SIG-M5 treated with dmso at 0.1 percent for 504 hours (cell line): ENCODE results near the gene FOXP1.

Source experiments
- DNase-seq: peaks from one replicate; lab custom pipeline; 2025; ENCODE audit not compliant: unreplicated experiment; lab: John Stamatoyannopoulos, UW

The FOXP1 gene

DNA sequence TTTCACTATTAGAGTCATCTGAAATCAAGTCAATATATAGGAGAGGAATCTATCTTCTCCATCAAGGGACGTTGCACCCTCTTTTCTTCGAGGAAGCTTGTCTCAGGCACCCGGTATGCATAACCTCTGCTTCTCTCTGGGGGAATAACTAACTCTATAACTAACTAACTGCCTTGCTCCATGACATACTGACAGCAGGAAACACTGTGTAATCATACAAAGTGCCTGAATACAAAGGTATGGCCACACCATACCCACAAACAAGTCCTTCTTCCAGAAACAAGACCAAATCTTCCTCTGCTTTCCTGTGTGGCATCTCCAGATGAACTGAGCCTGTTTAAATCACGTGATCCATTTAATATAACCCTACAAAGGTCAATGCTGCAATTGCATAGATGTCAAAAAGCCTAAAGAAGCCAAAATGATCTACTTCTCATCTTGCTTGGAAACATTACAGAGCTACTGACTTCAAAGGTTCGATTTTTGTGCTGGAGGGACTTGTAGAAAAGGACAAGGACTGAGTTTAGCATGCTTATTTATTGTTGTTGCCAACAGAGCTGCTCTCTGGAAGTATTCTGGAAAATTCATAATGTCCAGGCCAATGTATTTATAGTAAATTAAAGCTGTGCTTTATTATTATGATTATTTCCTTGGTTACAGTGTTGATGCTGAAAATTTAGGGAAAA, 380.5 kb downstream of the FOXP1 start:
- no peak for DNase-seq

DNA sequence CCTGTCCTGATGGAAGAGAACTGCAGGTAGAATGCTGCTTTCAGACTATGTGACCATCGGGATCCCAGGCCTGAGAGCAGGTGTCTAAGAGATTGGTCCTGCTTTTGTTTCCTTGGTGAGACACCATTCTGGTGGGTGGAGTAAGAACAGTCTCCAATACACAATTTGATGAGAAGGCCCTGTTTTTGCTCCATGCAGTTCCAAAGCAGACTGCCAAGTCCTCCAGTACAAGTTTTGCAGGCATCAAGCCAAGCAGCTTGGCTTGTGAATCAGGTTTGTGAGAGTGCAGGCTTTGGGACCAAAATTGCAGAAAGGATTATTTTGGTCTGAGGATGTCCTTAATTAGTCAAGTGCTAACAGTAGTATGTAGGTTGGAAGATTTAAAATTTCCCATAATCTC, 381.6 kb downstream of the FOXP1 start:
- DNase-seq: no peak

DNA sequence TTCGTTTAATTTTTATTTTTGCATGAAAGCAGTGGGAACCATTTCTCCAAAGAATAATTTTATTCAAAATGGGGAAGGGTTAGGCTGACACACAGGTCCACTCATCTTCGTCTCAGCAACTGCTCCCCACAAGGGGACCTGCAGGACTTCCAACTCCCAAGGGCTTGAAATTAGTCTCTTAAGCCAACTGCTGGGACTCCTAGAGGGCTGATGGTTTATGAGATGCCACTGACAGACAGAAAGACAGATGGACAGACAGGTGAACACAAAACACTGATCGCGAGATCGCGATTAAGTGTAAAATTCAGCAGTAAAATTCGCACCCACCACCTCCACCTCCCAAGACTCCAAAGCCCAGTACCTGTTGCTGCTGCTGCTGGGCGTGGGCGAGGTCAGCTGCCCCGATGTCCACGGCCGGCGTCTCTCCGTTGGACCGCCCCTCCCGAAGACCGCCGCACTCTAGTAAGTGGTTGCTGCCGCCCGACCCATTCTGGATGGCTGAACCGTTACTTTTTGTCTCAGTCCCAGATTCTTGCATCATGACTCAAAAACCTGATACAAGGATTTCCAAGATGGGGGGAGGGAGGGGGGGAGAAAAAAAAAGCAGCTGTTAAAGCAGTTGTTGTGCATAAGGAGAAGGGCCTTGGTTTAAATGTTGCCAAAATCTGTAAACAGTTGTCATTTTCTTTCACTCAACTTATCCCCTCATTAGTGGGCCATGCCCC, 385.5 kb downstream of the FOXP1 start:
- no peak for DNase-seq

DNA sequence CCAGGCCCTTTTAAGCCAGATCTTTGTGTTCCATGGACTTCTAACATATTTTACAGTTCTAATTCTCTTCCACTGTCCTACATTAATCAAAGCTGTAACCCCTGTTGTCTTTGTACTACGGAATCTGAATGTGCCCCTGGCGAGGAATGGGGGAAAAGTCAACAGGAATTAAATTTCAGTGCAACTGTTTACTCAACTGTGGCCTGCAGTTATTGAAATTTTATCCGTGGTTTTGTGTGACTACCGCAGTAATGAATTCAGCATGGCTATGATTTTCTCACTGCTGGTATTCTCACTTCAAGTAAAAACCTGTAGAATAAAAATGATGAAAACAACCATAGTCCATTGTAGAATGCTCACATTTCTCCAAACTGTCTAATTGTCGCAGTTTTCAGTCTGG, 388.0 kb downstream of the FOXP1 start:
- DNase-seq: no peak

DNA sequence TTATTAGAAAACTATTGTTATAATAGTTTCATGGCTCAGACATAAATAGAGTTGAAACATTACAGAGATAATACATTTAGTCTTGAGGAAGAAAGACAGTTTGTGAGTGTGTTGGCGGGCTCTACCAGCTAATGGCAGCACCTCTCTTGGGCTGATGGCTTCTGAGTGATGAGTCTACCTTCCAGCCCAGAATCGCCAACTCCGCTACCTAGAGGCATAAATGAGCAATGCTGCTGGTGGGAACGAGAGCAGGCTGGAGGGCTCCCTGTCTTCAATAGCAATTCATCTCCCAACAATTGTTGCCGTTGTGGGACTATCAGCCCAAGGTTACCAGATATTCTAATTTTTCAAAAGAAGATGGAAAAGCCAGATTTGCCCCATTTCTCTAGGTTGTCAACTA, 388.7 kb downstream of the FOXP1 start:
- no peak for DNase-seq

DNA sequence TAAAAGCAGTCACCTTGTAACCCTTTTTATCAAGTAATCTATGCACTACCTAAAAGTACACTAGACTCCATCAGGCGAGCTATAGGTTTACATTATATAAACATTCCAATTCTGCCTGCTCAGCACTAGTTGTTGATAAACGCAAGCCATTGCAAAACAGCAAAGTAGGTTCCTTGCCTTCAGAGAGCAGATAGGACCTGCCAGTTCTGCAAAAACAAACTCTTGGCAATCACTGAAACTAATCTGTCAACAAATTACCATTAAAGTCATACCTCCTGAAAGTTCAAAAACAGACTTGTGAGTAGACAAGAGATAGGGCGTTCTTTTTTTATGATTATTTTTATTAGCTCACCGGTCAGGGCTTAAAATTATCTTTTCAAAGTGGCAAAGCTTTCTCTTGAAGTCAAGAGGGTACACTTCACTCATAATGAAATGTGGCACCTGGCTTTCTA, 392.5 kb downstream of the FOXP1 start:
- no peak for DNase-seq

DNA sequence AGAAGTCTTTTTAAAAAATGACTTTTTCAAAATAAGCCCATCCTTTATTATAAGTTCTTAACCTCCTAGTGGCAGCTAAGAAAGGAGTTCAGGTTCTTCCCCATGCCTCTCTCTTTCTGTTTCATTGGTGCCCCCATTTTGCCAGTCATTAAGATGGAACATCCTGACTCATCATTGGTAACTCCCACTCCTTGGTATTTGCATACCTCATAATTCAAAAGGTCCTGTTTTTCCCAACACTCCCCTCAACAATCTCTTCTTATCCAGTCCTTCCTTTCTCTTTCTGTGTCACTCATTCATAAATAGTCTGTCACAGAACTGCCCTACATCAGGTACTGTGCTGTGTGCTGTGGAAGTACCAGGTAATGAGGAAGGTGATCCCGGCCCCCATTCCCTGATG, 394.0 kb downstream of the FOXP1 start:
- no peak for DNase-seq

DNA sequence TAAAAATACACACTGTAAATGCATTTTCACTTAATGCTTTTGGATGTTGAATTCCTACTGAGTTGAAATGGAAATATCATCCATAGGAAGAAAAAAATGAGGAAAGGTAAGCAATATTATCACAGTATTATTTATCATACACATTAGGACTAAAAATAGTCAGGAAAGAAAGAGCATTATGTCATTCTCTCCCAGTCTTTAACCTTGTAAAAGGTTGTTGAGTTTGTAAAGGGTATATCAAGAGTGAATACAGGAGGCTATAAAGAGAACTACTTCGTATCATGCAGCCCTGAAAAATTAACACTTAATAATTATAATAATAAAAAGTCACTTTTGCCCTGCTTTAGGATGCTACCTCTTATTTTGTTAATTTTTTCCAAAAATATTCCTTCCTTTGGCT, 395.8 kb downstream of the FOXP1 start:
- DNase-seq: no peak

DNA sequence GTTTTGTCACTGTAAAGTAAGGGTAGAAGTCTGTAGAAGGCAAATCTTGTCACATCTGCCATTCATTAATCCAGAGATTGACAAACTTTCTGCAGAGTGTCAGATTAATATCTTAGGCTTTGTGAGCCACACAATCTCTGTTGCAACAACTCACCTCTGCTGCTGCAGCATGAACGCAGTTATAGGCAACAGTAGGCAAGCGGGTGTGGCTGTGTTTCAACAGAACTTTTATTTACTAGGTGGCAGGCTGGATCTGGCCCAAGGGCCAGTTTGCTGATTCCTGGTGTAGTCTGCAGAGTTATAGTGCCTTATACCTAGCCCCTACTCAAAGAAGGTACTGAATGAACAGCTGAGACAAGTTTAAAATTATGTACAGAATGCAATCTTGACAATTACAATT, 396.7 kb downstream of the FOXP1 start:
- no peak for DNase-seq

DNA sequence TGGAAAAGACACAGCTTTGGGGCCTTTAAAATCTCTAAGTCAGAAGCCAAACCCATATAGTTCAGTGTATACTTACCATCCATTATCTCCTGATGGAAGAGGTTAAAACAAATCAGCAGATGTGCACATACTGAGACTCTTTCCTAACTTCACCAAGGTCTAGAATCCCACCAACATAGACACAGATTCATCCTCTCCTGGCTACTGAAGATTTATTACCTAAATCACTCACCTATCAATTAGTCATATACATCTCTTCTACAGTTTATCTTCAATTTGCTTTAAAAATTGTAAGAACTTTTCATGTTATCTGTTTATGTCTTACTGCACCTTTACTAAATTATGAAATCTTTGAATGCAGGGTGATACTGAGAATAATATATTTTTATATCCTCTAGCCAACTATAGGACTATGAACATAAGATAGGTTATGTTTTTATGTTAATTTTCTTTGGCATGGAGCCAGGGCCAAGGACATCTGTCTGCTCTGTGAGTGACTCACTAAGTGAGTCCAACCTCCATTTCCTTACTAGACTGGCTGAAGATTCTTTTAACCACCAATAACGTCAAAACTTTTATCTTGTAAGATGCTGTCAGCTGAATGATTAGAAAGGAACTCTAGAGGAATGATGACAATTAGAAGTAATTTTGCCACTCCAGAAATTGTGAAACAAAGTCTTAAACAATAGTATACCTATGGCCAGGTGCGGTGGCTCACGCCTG, 397.6 kb downstream of the FOXP1 start:
- no peak for DNase-seq

DNA sequence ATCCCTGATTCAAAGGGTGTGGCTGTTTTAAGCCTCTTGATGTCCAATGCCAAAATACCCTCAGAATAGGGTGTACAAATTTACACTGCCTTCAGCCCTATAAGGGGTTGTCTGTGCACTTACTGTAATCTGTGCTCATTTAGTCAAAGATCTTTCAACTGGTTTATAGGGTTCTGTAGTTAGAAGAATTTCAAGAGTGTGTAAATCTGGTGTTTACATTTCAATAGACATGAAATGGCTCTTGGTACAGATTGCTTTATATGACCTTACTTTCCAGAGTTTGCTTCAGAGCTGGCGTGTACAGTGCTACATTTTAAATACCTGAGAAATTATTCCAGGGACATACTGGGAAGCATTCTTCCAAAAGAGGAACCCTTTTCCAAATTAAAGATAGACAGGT, 399.3 kb downstream of the FOXP1 start:
- DNase-seq: no peak

DNA sequence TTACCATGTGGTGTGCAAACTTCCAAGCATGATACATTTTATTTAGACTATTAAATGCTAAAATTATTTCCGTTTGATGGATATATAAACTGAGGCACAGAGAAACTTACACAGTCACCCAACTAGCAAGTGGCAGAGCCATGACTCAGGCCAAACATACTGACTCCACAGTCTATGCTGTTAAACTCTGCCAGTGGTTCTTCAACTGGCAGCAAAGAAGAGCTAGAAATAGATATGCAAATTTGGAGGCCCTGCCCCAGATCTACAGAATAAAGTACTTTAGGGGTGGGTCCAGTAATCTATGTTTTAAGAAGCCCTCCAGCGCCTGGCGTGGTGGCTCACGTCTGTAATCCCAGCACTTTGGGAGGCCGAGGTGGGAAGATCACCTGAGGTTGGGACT, 400.0 kb downstream of the FOXP1 start:
- DNase-seq: no peak

DNA sequence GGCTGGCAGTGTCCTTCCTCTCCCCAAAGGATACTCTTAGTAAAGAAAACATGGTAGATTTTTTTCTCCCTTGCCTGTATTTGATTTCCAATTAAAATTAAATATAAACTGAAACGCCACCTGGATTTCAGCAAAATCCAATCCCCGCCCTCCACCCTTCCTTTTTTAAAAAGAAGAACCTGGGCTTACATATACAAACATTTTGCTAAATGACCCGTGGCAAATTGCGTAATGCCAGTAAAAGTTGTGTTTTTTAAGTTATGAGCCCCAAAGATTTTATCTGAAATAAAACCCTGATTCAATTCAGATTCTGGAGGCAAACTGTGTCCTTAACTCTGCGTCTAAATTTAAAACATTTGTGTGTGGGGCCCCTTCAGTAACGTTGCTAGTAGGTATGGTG, 403.0 kb downstream of the FOXP1 start:
- DNase-seq: no peak

DNA sequence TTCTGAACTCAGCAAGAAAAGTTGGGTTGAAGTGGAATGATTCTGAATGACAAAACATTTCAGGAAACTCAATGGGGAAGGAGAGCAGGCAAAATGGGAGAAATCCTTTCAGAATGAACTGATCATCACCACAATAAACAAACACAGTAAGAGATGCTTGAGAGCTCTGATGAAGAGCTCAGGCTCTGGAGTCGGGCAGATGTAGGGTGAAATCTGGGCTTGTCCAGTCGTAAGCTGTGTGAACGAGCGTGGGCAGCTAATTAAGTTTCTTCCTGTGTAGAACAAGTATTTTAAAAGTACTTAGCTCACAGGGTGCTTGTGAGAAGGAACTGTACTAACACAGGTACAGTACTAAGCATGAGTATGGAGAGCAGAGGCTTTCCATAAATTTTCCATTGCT, 406.2 kb downstream of the FOXP1 start:
- no peak for DNase-seq

DNA sequence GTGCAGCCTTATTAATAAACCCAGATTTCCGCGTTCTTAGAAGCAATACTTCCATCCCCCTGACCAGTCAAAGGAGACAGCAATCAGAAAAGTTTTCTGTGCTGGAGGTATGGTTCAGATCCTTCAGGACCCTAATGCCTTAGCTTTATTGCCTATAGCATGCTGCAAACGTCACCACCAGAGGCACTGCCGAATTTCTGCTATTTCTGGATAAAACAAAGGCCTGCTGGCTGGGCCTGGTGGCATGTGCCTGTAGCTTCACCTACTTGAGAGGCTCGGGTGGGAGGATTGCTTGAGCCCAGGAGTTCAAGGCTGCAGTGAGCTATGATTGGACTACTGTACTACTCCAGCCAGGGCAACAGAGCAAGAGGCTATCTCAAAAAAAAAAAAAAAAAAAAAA, 407.2 kb downstream of the FOXP1 start:
- DNase-seq: no peak

DNA sequence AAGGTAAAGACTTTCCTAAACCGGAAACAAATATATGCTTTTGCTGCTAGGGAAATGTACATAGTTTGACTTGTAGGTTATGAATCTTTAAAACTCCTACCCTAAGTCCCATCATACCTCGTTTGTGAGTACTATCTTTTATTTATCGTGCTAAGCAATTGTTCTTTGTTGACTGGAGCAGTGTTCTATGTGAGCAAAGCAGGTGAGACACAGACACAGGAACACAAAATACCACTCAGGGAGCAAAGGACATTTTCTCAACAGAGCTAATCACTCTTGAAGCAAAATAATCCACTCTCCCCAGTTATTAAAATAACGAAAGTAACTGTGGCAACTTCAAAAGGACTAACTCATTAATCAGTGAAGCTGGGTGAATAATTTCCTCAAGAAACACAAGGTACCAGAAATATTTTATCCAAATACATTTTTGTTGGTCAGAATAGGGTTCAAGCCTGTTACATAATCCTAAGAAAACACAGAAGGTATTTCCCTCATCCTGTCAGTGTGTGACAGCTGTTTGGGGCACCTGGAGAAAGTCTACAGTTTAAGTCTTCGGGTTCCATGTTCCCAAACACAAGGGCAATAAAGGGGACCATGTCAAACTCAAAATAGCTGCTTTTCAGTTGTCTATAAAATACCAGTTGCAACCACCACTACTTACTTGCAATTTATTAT, 407.7 kb downstream of the FOXP1 start:
- no peak for DNase-seq

DNA sequence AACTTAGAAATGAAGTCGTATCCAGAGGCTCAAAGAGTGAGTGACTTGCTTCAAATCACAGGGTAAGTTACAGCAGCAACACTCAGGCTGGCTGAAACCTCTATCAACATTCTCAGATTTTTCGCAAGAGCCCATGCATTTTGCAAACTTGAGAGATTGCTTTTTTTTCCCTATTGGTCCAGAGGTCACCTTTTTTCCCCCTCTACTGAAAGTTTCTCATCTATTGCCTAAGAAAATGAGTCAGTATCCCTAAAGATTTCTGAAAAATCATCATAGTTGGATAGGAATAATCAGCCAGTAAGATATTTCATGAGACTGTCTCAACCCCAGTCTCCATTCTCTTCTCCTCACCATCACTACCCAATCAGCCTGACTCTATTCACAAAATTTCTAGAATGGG, 410.6 kb downstream of the FOXP1 start:
- DNase-seq: no peak

DNA sequence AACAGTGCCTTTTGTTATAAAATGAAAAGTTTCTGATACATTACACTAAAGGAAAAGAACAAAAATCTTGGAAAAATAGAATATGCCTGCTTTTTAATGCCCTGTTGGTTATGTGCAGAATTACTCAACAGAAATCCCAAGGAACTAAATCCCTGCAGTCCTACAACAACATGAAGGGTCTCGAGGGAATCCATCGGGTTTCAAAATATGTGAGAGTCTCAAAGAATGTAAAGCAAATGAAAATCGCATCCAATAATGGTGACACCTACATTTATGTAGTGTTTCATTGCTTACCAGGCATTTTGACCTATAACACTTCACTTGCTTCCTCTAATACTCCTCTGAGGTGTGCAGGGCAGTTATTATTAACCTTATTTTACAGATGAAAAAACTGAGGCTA, 411.3 kb downstream of the FOXP1 start:
- DNase-seq: no peak

DNA sequence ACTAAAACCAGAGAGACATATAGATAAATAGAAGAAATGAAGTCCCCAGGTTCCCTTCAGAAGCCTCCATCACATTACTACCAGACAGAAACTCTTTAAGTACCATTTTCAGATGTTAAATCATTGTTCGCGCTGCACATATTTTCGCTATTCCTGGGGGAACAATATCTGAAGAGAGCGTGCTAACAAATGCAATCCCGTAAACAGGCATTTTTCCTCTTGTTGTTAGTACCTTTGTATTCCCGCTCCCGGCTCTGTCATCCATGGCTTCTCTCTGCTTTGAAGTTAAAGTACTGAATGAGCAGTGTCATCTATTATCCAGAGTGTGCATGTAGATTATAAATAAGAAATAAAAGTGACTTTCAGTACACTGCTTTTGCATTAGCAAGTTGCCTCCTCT, 412.3 kb downstream of the FOXP1 start:
- no peak for DNase-seq

DNA sequence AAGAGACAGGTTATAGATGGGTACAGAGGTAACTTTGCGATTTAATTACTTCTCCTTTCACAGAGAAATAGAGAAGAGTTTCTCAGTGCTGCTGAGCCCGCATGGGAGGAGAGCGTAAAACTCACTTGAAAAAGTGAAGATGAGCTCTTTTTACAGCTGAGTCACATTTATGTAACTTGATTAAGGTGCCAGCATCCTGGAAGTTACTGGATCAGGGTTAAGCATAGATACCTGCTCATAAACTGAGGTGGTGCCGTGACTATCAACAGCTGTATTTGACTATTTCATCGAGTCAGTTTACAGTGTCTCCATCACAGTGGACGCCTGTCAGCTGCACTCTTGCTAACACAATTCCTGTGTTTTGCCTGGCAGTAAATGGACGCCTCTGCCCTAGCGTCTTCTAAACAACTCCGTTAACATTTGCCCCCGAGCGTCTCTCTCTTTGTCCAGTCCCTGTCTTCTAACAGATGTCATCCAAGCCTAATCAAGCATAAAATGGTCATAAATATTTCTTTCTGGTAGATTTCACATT, 414.6 kb downstream of the FOXP1 start:
- DNase-seq: no peak

DNA sequence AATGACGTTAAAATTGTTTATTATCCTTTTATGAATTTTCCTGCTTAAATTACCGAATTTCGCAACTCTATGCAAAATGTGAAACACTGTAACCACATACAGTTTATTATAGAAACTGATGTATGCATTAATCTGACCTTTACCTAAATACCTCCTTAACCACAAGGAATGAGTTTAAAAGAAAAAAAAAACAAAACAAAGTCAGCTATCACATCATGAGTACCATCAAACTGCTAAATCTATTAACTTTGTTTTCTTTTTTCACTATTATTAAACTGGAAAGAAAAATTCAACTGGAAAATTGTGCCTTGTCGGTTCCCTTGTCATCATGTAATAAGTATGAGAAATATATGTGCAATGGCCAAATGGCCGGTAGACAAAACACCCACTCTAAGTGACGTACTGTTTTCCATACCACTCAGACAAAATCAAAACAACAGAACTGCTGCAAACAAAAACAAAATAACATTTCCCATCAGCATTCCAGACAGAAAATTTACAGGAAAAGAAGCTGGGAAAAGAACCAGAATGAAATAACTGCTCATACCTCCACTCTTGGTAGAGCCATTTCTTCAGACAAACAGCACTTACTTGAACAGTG, 415.3 kb downstream of the FOXP1 start:
- no peak for DNase-seq
